GM21825 (cell line): Measurements from ENCODE around the gene SGIP1.

Experiments
- ATAC-seq: cut with Tn5 transposase; IDR thresholded peaks from one replicate; pipeline ENCODE4 v1.9.1; 2021; ENCODE audit warnings: mild to moderate bottlenecking, moderate library complexity; ENCODE audit not compliant: unreplicated experiment

The SGIP1 gene

DNA sequence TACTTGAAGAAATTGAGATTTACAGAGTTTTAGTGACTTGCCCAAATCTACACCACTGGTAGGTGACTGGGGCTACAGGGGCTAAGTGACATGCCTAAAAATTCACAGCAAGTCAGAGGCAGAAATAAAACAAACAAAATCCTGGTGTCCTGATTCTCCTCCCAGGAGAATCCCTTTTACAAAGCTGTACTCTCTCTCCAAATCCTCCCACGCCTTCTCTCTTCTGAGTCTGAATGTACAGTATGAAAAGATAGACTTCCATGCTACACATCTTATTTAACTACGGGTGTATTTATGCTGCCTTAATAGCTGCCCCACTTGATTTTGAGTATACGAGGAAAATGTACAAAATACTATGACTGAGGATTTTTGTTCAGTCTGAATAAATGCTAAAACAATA lies 65.4 kb downstream of the SGIP1 start:
- no peak for ATAC-seq

DNA sequence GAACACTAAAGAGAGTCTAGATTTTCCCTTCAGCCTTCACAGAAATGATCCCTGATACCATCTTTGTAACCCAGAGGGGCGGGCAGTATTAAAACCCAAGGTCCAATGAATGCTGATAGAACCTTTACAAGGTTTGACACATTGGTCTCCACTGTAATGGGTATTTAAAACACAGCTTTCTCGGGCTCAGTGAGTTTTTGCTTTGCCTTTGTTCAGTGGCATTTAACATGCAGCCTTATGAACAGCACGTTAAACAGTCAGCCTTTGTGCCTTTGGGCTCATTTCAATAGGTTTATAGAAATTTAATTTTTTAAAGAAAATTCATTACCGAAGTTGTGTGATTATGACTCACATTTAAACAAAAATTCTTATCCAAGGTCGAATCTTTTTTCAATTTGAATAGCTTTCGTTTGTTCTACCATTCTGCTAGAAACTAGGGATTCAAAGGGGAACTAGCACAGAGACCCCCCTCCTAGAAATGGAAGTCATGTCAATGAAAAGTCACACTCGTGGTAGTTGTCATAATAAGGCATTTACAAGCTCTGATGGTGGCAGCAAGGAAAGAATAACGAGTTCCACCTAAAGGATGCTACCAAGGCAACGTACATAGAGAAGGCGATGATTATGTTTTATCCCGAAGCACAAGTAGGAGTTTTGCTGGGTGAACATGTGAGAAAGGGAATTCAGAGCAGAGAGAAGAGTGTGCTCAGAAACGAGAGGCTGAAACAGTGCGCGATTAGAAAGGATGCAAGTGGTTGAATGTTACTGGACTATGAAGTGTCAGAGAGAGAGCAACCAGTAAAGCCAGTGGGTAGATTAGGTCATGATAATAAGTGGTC lies 66.2 kb downstream of the SGIP1 start:
- no peak for ATAC-seq

DNA sequence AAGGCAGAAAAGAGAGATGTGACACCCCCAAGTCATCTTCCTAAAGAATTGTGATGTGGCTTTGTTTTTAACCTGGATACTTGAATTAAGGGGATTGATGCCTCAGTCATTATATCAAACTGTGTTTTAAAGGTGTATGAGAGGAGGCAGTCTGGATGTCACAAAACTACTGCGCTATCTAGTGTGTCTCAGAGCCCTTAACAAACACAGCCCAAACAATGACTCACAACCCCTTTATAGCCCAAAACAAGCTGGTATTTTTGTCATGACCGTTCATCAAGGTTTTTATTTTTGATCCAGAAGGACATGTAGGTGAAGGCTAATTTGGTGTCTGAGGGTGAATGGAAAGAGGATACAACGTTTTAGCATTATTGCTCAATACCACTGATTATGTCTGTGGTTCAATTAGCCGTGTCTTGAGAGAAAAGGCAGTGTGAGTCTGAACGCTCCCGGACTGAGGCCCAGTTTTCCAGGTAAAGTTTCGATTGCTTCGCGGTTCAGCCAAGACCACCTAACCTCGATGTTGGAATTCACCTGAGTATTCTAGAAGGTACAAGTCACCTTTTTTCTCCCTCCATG lies 71.6 kb downstream of the SGIP1 start:
- no peak for ATAC-seq

DNA sequence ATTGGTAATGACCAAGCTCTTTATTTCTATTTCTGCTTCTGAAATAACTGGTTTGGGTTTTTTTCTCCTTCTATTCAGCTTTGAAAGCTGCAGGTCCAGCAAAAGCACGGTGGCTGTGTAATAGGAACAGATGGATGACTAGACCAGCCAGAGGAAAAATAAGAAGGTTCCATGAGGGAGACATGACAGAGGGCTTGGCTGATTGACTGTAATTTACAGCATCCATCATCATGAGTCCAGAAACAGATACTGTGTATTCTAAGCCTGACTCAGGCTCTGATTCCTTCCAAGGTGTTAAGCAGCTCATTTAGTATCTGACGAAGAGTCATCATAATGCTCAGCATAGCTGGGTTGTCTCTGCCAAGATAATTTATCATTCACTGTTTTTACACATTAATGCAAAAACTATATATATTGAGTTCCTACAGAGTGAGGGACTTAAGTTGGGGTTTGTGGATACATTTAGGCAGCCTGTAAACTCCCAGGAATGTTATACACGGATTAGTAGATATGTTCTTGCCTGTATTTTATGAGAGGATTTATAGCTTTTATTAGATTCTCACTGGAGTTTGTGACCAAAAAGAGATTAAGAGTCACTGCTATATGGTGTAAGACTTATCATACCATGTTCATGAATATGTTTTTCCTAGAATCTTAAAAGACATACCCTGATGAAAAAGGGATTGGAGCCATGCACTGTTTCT lies 72.6 kb downstream of the SGIP1 start:
- no peak for ATAC-seq

GRCh38 chr1:66607458-66607857 lies 73.5 kb downstream of the SGIP1 start:
- ATAC-seq, result no peak

DNA sequence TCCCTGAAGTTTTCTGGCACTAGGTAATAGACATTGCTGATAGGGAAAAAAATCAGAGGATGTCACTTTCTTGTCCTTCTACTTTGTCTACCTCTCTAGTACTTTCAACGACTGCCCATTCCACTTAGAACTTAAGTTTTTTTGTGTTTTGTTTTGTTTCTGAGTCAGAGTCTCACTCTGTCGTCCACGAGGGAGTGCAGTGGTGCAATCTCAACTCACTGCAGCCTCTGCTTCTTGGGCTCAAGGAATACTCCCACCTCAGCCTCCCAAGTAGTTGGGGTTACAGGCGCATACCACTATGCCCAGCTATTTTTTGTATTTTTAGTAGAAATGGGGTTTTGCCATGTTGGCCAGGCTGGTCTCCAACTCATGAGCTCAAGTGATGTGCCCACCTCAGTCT lies 79.2 kb downstream of the SGIP1 start:
- ATAC-seq, result no peak

DNA sequence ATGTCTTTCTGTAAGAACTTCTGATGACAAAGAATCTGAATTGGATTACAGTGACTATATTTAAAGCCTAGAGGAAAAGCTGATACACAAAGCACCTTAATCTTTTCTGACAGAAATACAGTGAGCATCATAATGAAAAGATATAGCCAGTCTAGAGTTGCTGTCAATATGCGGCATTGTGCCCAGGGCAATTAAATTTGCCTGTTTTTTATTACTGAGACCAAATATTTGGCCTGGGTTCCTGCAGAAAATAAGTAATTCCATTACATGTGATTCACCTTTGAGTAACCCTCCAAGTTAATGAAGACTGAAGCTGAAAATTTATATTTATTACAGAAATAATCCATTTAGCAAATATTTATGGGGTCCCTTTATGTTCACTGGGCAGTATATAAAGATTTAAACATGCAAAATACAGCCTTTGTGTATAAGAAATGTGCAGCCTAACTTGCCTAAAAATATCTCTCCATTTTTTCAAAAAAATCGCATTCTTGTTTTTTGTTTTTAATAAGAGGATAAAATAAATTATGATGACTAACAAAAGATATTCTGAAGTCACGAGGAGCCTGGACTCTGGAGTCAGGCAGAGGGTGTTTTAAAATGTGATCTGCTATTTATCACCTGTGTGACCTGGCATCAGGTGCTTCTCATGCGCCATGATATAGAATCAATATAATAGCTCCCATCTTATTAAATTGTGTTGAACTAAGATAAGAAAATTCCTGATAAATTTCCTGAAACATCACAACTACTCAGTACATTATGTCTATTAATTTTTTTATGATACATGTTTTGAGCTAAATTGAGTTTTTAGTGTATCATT lies 83.6 kb downstream of the SGIP1 start:
- no peak for ATAC-seq

- no peak for ATAC-seq
These were observed 84.4 kb downstream of the SGIP1 start for GRCh38 chr1:66618390-66618789.

DNA sequence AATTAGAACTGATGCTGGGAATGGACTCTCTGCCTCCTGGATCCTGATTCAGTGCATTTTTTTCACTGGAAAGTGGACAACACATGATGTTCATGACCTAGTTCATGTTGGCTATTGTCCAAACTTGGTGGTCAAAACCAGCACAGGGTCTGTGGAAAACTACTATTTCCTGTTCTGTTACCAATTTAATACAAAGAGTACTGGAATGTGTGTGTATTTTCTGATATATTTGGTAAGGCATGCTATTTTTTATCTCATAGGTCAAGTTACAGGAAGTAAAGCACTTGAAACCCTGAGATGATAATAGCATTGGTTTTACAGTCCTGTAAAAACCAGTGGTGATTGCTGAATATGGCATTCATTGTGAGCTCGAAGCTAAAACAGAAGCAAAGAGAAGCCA lies 89.9 kb downstream of the SGIP1 start:
- no peak for ATAC-seq

DNA sequence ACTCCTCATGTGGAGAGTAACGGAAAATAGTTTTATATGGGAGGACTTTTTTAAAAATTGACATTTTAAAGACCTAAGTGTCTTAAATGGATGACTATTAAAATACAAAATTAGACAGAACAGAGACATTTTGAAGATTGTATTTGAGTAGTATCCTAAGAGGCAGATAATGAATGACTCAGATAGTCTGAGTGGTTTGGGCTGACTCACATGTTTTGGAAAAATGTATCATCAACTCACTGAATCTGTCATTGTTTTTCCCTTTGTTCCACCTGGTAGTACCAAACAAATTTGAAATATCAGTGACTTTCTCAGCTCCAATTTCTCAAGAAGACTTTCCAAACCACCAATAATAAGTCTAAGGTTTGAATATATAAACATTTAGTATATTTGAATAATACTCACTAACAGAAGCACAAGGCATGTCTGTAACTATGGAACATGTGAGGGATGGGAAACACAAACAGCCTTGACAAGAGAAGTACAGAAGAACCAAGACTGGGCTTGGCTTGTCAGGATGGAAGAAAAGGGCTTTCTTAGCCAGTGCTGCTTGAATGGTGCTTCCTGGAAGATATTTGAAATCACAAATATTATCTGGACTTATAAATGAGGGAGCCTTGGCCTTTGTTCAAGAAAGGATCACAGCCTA lies 90.6 kb downstream of the SGIP1 start:
- ATAC-seq, result no peak

- ATAC-seq, result no peak
These were observed 92.3 kb downstream of the SGIP1 start for GRCh38 chr1:66626261-66626660.

DNA sequence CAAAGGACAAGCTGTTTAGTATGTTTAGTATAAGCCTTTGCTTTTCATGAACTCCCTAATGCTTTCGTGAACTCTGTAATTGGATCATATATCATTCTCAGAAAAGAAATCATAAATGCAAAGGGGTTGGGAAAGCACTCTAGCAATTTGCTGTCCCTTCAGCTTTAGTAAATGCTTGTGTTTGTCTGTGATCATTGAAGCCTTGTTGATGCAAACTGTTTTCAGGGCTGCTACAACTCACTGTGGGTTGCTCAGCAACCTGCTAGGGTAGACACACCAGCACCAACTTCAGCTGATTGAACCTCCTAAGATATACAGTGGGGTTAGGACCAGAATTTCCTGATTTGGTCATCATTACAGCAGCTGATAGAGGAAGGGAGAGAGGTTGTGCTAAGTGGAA lies 95.0 kb downstream of the SGIP1 start:
- no peak for ATAC-seq

DNA sequence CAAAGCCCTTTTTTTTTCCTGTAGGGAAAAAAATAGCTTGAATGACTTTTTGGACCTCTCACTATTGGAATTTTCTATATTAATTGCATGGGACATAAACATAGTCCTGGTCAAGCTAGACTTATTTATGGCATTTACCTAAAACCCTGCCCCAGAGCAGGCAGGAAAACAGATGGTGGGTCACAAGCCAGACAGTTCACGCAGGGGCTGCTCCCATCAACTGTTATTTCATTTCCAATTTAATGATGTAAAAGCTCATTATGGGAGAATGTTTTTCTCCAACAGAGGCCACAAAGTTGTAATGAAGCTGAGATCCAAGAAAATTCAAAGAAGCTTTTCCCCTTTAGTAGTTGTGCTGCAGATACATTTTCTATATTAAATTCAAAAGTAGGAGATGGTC lies 99.2 kb downstream of the SGIP1 start:
- ATAC-seq, result no peak

- no peak for ATAC-seq
These were observed 103.2 kb downstream of the SGIP1 start for GRCh38 chr1:66637146-66637545.

DNA sequence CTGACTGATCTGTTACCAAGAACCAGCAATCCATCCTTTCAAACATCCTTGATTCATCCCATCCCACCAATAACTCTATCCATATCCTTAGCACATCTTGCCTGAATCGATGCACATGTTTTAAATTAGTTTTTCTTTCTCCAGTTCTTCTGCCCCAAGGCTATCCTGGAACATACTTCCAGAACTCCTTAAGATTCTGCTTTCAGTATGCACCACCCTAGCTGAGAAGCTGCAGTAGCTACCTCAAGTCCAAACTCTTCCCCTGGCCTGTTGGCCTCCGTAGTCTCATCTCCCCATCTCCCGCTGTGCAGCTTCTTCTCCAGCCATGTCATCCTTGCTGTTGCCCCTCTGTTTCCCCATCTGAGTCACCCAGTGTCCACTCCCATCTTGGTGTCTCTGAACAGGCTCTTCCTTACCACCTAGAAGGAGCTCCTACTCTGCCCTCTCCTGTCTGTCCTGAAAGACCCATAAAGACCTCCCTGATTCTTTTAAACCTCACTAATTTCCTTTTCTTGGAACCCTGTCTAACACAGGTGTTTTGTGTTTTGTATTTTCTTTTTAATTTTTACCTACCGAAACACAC lies 108.0 kb downstream of the SGIP1 start:
- no peak for ATAC-seq

DNA sequence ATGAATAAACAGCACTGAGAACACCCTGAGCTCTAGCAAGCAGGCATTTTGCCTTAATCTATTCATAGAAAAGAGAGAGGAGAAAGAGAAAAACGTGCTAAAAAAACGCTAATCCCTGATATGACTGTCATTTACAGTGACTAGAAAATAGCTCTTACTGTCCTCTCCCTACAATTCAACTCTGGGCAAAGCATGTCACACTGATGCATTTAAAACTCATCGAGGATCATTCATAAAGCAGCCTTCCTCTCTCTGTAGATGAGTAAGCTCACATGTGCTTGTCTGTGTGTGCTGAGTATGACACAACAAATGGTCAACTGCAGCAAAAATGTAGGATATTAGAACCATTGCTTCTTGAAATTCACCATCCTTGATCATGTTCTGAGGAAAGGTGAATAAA lies 109.0 kb downstream of the SGIP1 start:
- no peak for ATAC-seq

DNA sequence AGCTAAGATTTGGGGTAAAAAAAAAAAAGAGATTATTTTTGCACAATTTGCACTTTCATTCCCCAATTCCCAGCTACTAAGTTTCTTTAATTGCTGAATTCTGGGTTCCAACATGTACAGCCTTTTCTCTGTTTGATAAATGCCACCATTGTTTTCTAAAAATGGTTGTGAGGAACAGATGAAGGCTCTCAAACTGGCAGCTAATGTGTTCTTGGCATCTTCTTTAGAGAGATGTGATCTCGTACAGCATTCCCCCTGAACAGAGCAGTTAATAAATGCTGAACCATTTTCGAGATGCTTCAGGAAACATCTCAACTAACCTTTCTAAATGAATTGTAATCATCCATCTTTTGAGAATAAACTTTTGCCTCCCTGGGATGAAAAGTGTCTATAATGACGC lies 110.4 kb downstream of the SGIP1 start:
- ATAC-seq, result no peak

- ATAC-seq, result peak; percentile 95
These were observed 115.1 kb downstream of the SGIP1 start for GRCh38 chr1:66648901-66649595.

GRCh38 chr1:66652556-66652955 lies 118.6 kb downstream of the SGIP1 start:
- ATAC-seq, result no peak

DNA sequence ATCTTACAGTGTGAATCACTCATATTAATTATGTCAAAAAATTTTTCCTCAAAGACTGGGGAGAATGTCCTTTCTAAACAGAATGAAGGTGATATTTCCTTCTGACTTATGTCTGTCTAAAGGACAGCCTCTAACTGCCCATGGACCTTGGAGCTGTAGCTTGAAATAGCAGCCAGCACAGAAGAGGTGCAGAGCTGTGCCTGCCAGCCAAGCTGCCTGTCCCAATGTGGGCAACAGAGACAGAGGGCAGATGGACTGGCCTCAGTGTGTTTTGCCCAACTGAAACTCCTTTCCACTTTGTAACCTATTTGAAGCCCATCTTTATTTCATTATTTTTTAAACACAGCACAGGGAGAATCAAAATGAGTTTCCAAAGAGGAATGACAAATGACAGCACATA lies 120.7 kb downstream of the SGIP1 start:
- ATAC-seq, result no peak
